ENCODE data around the gene THG1L. TPM values are rescaled to one million over a fixed set of nuclear protein-coding genes. Genes with fewer than 3 reads are reported as not detected.
"Not testable (repeated sequence)": the region's sequence is repeated elsewhere in the genome, so short reads cannot be mapped to it uniquely, and the experiment has no call there.

The THG1L gene
- total and polyA plus RNA-seq, 10 of the 15 experiments (the other 5 are each of a cell fraction or from before 2014, with no cell fraction given), result 24.8 to 58.0 (median 34.5) TPM

- FAIRE-seq; SMC1A ChIA-PET (ENCODE audit: uncharacterized antibody, unreplicated experiment): not testable (repeated sequence)
Observed at GRCh38 chr5:157698674-157699073, 32.5 kb upstream of the THG1L start.

GRCh38 chr5:157703736-157704135 is 27.5 kb upstream of the THG1L start:
- Histone ChIP-seq H4K20me1 (ENCODE audit: control insufficient read depth, insufficient read depth) (no peaks in the 10 kb centered on the region), H3K9ac (ENCODE audit: control insufficient read depth, insufficient read depth, low read length) (no peak overlapping the region), H2AFZ (ENCODE audit: control insufficient read depth, low read depth, low read length) (no peak overlapping the region), H3K4me1 (ENCODE audit: control insufficient read depth, insufficient read depth, low read length) (no peaks in the 10 kb centered on the region), H3K9me3 (replicated peaks; ENCODE audit: control insufficient read depth, insufficient read depth, low read length) (no peaks in the 10 kb centered on the region), H3K4me2 (ENCODE audit: control insufficient read depth, insufficient read depth) (no peak overlapping the region), H3K27me3 (replicated peaks in 1 of 2; ENCODE audit: control insufficient read depth in 2 of 2, insufficient read depth in 2 of 2, low read length in 1 of 2) (no peaks in the 10 kb centered on the region), H3K79me2 (ENCODE audit: control insufficient read depth, insufficient read depth, low read length) (no peaks in the 10 kb centered on the region), H3K27ac (ENCODE audit: control insufficient read depth, insufficient read depth) (no peak overlapping the region), H3K4me3 (no peak overlapping the region), H3K36me3 (ENCODE audit: control insufficient read depth in 2 of 2, insufficient read depth in 2 of 2, low read length in 1 of 2) (no peaks in the 10 kb centered on the region)
- DNase-seq (ENCODE audit: low read depth, low spot score) (no peak), ATAC-seq (no peak), FAIRE-seq (no peak)
- POLR2A ChIA-PET, result no interaction called here
- BruUV-seq (replicated peaks), result no TSS peak
- CTCF ChIA-PET, result no interaction called here
- WGBS (ENCODE audit: insufficient coverage, insufficient replicate concordance, low lambda C conversion rate, missing lambda C conversion rate), result 40% methylated on average over 3 of the region's 3 CpGs
- RAD21 ChIA-PET (ENCODE audit: unreplicated experiment), result no interaction called here
- TF ChIP-seq SMC3 (IDR thresholded peaks at IDR 0.05; ENCODE audit: borderline replicate concordance, low read length) (no peak), PBX3 (IDR thresholded peaks at IDR 0.05; ENCODE audit: insufficient replicate concordance, low read depth, low read length) (no peak), RCOR1 (conservative IDR thresholded peaks at IDR 0.05; ENCODE audit: low read depth, low read length) (no peak), SREBF2 (IDR thresholded peaks at IDR 0.05; ENCODE audit: low read length) (no peak), CBFB (IDR thresholded peaks at IDR 0.05; ENCODE audit: low read depth) (no peak)
- intact Hi-C loops (cut with micrococcal nuclease; ENCODE audit: unreplicated experiment) (no loop called here), in situ Hi-C loops (cut with MboI) (no loop called here)
- SMC1A ChIA-PET (ENCODE audit: uncharacterized antibody, unreplicated experiment), result no interaction called here

More at GRCh38 chr5:157698674-157699073, 32.5 kb upstream of the THG1L start:
- H3K9me3 ChIP-seq (replicated peaks; ENCODE audit: control insufficient read depth, insufficient read depth, low read length); H3K36me3 ChIP-seq (ENCODE audit: control insufficient read depth in 2 of 2, insufficient read depth in 2 of 2, low read length in 1 of 2); H3K4me3 ChIP-seq; BruUV-seq (replicated peaks); DNase-seq (ENCODE audit: low read depth, low spot score); H3K4me1 ChIP-seq (ENCODE audit: control insufficient read depth, insufficient read depth, low read length); POLR2A ChIA-PET; CTCF ChIA-PET; RAD21 ChIA-PET (ENCODE audit: unreplicated experiment); H3K27ac ChIP-seq (ENCODE audit: control insufficient read depth, insufficient read depth); ATAC-seq; in situ Hi-C loops (cut with MboI); H3K9ac ChIP-seq (ENCODE audit: control insufficient read depth, insufficient read depth, low read length); intact Hi-C loops (cut with micrococcal nuclease; ENCODE audit: unreplicated experiment); H4K20me1 ChIP-seq (ENCODE audit: control insufficient read depth, insufficient read depth); H2AFZ ChIP-seq (ENCODE audit: control insufficient read depth, low read depth, low read length); H3K79me2 ChIP-seq (ENCODE audit: control insufficient read depth, insufficient read depth, low read length); H3K27me3 ChIP-seq (replicated peaks in 1 of 2; ENCODE audit: control insufficient read depth in 2 of 2, insufficient read depth in 2 of 2, low read length in 1 of 2); H3K4me2 ChIP-seq (ENCODE audit: control insufficient read depth, insufficient read depth): not testable (repeated sequence)
- WGBS (ENCODE audit: insufficient coverage, insufficient replicate concordance, low lambda C conversion rate, missing lambda C conversion rate), result 52% methylated on average over 4 of the region's 4 CpGs

All from GM12878 (cell line).